Ectodermal cell (in vitro differentiated cells): ENCODE measurements around the gene LIFR.

Experiments
- H3K27ac ChIP-seq: 2 replicates; pipeline ENCODE4 v1.7.0; 2013; ENCODE audit warnings: mild to moderate bottlenecking, low read depth, low read length; ENCODE audit not compliant: insufficient read depth, poor library complexity, severe bottlenecking
- H3K27me3 ChIP-seq: 2 replicates; pipeline ENCODE4 v1.7.0; 2013; ENCODE audit warnings: mild to moderate bottlenecking, low read length; ENCODE audit not compliant: insufficient read depth, control insufficient read depth, poor library complexity, severe bottlenecking
- H3K36me3 ChIP-seq: one replicate; pipeline ENCODE4 v1.7.0; 2013; ENCODE audit warnings: low read length; ENCODE audit not compliant: control insufficient read depth, insufficient read depth
- H3K4me1 ChIP-seq: one replicate; pipeline ENCODE4 v1.7.0; 2013; ENCODE audit warnings: low read length; ENCODE audit not compliant: control insufficient read depth, insufficient read depth
- H3K4me3 ChIP-seq: 2 replicates; pipeline ENCODE4 v1.7.0; 2013; ENCODE audit warnings: low read depth, low read length, control low read depth; ENCODE audit not compliant: insufficient read depth
- H3K9me3 ChIP-seq: 2 replicates; pipeline ENCODE4 v1.7.0; 2013; ENCODE audit warnings: mild to moderate bottlenecking, low read length, moderate library complexity; ENCODE audit not compliant: control insufficient read depth
- WGBS, 2 experiments: methylation state at CpG; one replicate each; pipeline ENCODE4 v1.1.7; 2013; ENCODE audit warnings: missing lambda C conversion rate in 2 of 2; 5-methylcytosine and 5-hydroxymethylcytosine counted together

The LIFR gene

GRCh38 chr5:38582975-38583319 is 26.5 kb upstream of the LIFR start:
- 90 to 97% methylated on average over 3 to 5 of the region's 5 CpGs for WGBS, 2 experiments
- H3K27me3 ChIP-seq: no peaks in the 10 kb centered on the region
- no peaks in the 10 kb centered on the region for H3K9me3 ChIP-seq
- H3K36me3 ChIP-seq: no peaks in the 10 kb centered on the region
- no peaks in the 10 kb centered on the region for H3K4me1 ChIP-seq
- no peak overlapping the region for H3K4me3 ChIP-seq
- no peak overlapping the region for H3K27ac ChIP-seq

- H3K36me3 ChIP-seq: no peaks in the 10 kb centered on the region
- H3K4me1 ChIP-seq: no peaks in the 10 kb centered on the region
- no peaks in the 10 kb centered on the region for H3K9me3 ChIP-seq
- 84 to 90% methylated on average over 5 of the region's 5 CpGs for whole genome bisulfite sequencing, 2 experiments
- no peaks in the 10 kb centered on the region for H3K27me3 ChIP-seq
- H3K27ac ChIP-seq: no peak overlapping the region
- no peak overlapping the region for H3K4me3 ChIP-seq
Observed at GRCh38 chr5:38582293-38582974, 26.0 kb upstream of the LIFR start.

- Histone ChIP-seq H3K4me3 (no peak overlapping the region), H3K27ac (no peak overlapping the region), H3K9me3 (no peaks in the 10 kb centered on the region), H3K4me1 (no peaks in the 10 kb centered on the region), H3K36me3 (no peaks in the 10 kb centered on the region), H3K27me3 (no peaks in the 10 kb centered on the region)
- 91 to 93% methylated on average over 4 of the region's 4 CpGs for WGBS, 2 experiments
Observed at GRCh38 chr5:38581597-38581996, 25.2 kb upstream of the LIFR start.

GRCh38 chr5:38579105-38579504 is 22.7 kb upstream of the LIFR start:
- no peaks in the 10 kb centered on the region for H3K36me3 ChIP-seq
- no peak overlapping the region for H3K4me3 ChIP-seq
- no peak overlapping the region for H3K27ac ChIP-seq
- no peaks in the 10 kb centered on the region for H3K4me1 ChIP-seq
- H3K27me3 ChIP-seq: no peaks in the 10 kb centered on the region
- no peaks in the 10 kb centered on the region for H3K9me3 ChIP-seq
- 83 to 100% methylated on average over 1 to 2 of the region's 2 CpGs for WGBS, 2 experiments

- no peaks in the 10 kb centered on the region for H3K4me1 ChIP-seq
- no peaks in the 10 kb centered on the region for H3K27me3 ChIP-seq
- H3K27ac ChIP-seq: no peak overlapping the region
- 89 to 94% methylated on average over 5 of the region's 5 CpGs for WGBS, 2 experiments
- H3K9me3 ChIP-seq: no peaks in the 10 kb centered on the region
- H3K4me3 ChIP-seq: no peak overlapping the region
- no peaks in the 10 kb centered on the region for H3K36me3 ChIP-seq
Observed at GRCh38 chr5:38576961-38577684, 20.7 kb upstream of the LIFR start.

GRCh38 chr5:38576442-38576841 is 20.0 kb upstream of the LIFR start:
- Histone ChIP-seq H3K36me3 (no peaks in the 10 kb centered on the region), H3K9me3 (no peaks in the 10 kb centered on the region), H3K4me3 (no peak overlapping the region), H3K4me1 (no peaks in the 10 kb centered on the region), H3K27ac (no peak overlapping the region), H3K27me3 (no peaks in the 10 kb centered on the region)
- WGBS, 2 experiments: 89 to 91% methylated on average over 7 of the region's 7 CpGs

- no peak overlapping the region for H3K27ac ChIP-seq
- no peaks in the 10 kb centered on the region for H3K27me3 ChIP-seq
- WGBS, 2 experiments: 92 to 97% methylated on average over 4 of the region's 4 CpGs
- H3K9me3 ChIP-seq: no peaks in the 10 kb centered on the region
- H3K4me1 ChIP-seq: no peaks in the 10 kb centered on the region
- no peaks in the 10 kb centered on the region for H3K36me3 ChIP-seq
- no peak overlapping the region for H3K4me3 ChIP-seq
Observed at GRCh38 chr5:38575476-38575875, 19.0 kb upstream of the LIFR start.

GRCh38 chr5:38574009-38574408 is 17.6 kb upstream of the LIFR start:
- Histone ChIP-seq H3K9me3 (no peaks in the 10 kb centered on the region), H3K27ac (no peak overlapping the region), H3K36me3 (no peaks in the 10 kb centered on the region), H3K27me3 (no peaks in the 10 kb centered on the region), H3K4me3 (no peak overlapping the region), H3K4me1 (no peaks in the 10 kb centered on the region)
- 88 to 96% methylated on average over 4 of the region's 4 CpGs for WGBS, 2 experiments

GRCh38 chr5:38573521-38573920 is 17.1 kb upstream of the LIFR start:
- H3K4me1 ChIP-seq: no peaks in the 10 kb centered on the region
- no peaks in the 10 kb centered on the region for H3K36me3 ChIP-seq
- H3K27me3 ChIP-seq: no peaks in the 10 kb centered on the region
- H3K9me3 ChIP-seq: no peaks in the 10 kb centered on the region
- no peak overlapping the region for H3K4me3 ChIP-seq
- H3K27ac ChIP-seq: no peak overlapping the region
- WGBS, 2 experiments: 94 to 100% methylated on average over 2 to 3 of the region's 3 CpGs

GRCh38 chr5:38569180-38569579 is 12.7 kb upstream of the LIFR start:
- Histone ChIP-seq H3K4me1 (no peaks in the 10 kb centered on the region), H3K27ac (no peak overlapping the region), H3K4me3 (no peak overlapping the region), H3K36me3 (no peaks in the 10 kb centered on the region), H3K9me3 (no peaks in the 10 kb centered on the region), H3K27me3 (no peaks in the 10 kb centered on the region)
- 87 to 88% methylated on average over 3 of the region's 3 CpGs for WGBS, 2 experiments
